Measurements from ENCODE around the gene NCOR1.

Gene NCOR1

DNA sequence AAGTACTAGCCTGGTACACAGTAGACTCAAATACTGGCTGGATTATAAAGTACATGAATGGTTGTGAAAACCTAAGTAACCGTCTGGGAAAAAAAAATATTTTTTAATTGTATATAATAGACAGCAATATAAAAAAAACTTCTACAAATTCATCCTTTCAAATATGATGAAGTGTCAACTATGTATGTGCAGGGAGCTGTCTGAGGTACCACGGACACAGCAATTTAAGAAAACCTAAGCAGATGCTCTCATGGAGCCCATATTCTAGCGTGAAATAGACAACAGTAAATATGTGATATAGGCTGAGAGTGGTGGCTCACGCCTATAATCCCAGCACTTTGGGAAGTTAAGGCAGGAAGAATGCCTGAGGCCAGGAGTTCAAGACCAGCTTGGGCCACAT is 111.1 kb downstream of the NCOR1 start:
- TF ChIP-seq RAD21 (IDR thresholded peaks at IDR 0.05; ENCODE audit: low read depth) (no peak), TAF1 (IDR thresholded peaks at IDR 0.05; ENCODE audit: low read depth) (no peak)
- TF ChIP-seq, protein P1, sequence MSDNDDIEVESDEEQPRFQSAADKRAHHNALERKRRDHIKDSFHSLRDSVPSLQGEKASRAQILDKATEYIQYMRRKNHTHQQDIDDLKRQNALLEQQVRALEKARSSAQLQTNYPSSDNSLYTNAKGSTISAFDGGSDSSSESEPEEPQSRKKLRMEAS (IDR thresholded peaks at IDR 0.05), result no peak
- TF ChIP-seq, protein P2, sequence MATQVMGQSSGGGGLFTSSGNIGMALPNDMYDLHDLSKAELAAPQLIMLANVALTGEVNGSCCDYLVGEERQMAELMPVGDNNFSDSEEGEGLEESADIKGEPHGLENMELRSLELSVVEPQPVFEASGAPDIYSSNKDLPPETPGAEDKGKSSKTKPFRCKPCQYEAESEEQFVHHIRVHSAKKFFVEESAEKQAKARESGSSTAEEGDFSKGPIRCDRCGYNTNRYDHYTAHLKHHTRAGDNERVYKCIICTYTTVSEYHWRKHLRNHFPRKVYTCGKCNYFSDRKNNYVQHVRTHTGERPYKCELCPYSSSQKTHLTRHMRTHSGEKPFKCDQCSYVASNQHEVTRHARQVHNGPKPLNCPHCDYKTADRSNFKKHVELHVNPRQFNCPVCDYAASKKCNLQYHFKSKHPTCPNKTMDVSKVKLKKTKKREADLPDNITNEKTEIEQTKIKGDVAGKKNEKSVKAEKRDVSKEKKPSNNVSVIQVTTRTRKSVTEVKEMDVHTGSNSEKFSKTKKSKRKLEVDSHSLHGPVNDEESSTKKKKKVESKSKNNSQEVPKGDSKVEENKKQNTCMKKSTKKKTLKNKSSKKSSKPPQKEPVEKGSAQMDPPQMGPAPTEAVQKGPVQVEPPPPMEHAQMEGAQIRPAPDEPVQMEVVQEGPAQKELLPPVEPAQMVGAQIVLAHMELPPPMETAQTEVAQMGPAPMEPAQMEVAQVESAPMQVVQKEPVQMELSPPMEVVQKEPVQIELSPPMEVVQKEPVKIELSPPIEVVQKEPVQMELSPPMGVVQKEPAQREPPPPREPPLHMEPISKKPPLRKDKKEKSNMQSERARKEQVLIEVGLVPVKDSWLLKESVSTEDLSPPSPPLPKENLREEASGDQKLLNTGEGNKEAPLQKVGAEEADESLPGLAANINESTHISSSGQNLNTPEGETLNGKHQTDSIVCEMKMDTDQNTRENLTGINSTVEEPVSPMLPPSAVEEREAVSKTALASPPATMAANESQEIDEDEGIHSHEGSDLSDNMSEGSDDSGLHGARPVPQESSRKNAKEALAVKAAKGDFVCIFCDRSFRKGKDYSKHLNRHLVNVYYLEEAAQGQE (IDR thresholded peaks at IDR 0.05; ENCODE audit: low read depth), result peak; percentile 26; the same call in 1 of the 2 replicates

DNA sequence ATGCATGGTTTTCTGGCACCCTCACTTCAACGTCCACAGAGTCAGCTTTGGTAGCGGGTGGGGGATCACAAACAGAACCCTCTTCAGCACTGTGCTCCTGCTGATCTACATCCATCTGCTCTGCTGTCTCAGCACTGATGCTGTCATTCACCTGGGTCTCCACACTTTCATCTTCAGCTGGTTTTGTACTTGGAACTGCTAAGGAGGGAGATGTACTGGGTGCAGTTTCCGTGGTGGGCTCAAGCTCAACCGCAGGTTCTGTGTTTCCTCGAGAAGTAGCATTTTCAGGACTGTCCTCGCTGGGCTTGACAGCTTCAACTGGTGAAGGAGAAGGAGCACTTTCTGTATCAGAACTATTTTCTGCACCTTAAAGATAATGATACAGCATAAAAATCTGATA is 113.9 kb downstream of the NCOR1 start:
- TF ChIP-seq, protein P1 (IDR thresholded peaks at IDR 0.05), result no peak
- TF ChIP-seq TCF12 (IDR thresholded peaks at IDR 0.05; ENCODE audit: low read depth) (no peak), CREB1 (IDR thresholded peaks at IDR 0.05; ENCODE audit: low read depth) (no peak), EGR1 (IDR thresholded peaks at IDR 0.05) (no peak), NFIC (IDR thresholded peaks at IDR 0.05) (no peak), ZBTB7A (IDR thresholded peaks at IDR 0.05; ENCODE audit: low read depth) (no peak), TEAD4 (IDR thresholded peaks at IDR 0.05) (no peak), TAF1 (IDR thresholded peaks at IDR 0.05; ENCODE audit: low read depth) (no peak), CEBPB (IDR thresholded peaks at IDR 0.05) (no peak), YY1 (IDR thresholded peaks at IDR 0.05; ENCODE audit: low read depth) (no peak)
- TF ChIP-seq, protein P3, sequence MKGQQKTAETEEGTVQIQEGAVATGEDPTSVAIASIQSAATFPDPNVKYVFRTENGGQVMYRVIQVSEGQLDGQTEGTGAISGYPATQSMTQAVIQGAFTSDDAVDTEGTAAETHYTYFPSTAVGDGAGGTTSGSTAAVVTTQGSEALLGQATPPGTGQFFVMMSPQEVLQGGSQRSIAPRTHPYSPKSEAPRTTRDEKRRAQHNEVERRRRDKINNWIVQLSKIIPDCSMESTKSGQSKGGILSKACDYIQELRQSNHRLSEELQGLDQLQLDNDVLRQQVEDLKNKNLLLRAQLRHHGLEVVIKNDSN (IDR thresholded peaks at IDR 0.05), result no peak
- TF ChIP-seq, protein P2 (IDR thresholded peaks at IDR 0.05; ENCODE audit: low read depth), result no peak

DNA sequence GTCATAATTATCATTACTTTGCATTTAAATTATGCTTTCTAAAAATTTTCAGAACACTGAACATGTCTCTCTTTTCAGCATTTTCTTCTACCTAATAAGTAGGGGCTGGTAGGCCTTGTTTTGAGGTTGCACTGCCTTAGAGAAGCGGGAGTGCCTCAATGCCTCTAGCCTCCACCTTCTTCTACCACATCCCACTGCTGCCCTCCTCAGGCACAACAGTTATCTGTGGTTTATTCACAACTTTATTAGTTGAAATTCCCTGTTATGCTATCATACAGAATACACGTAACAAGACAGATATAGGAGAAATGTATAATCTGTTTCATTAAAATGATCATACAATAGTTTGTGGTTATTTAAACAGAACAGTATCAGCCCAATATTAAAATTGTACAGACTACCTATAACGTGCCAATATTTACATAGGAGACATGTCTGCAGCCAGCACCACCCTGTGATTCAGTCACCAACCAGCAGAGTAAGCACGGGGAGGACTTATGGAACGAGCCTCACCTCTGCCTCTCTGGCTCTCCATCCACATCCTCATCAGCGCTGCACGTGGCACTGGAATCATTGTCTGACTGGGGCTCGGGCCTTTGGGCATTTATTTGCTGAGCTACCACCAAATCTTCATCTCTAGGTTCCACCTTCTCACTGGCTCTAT is 114.5 kb downstream of the NCOR1 start:
- TF ChIP-seq CEBPB (IDR thresholded peaks at IDR 0.05) (no peak), RAD21 (IDR thresholded peaks at IDR 0.05; ENCODE audit: low read depth) (peak; percentile 31; the same call in 1 of the 2 replicates)

DNA sequence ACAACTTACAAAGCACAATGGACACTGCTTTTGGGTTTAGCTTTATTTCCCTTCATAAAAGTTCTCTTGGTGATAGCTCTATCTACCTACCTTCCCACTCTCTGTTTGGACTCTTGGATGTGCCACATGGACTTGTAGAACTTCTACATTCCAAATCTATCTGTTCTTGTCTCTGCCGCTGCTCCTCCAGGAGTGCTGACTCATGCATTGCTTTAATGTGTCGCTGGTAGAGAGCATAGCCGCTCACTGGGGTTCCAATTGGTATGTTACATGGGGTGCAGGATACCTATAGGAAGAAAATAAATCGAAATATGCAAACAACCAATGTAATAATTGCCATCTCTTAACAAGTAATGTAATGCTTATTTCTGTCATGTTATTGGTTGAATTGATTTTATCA is 123.6 kb downstream of the NCOR1 start:
- TF ChIP-seq TAF1 (IDR thresholded peaks at IDR 0.05; ENCODE audit: low read depth) (no peak), EP300 (IDR thresholded peaks at IDR 0.05; ENCODE audit: borderline replicate concordance) (no peak), NFIC (IDR thresholded peaks at IDR 0.05) (no peak), EGR1 (IDR thresholded peaks at IDR 0.05) (no peak), CREB1 (IDR thresholded peaks at IDR 0.05; ENCODE audit: low read depth) (no peak), FOXM1 (IDR thresholded peaks at IDR 0.05; ENCODE audit: borderline replicate concordance, low read depth) (no peak), CEBPB (IDR thresholded peaks at IDR 0.05) (no peak), RAD21 (IDR thresholded peaks at IDR 0.05; ENCODE audit: low read depth) (no peak)
- TF ChIP-seq, protein P2 (IDR thresholded peaks at IDR 0.05; ENCODE audit: low read depth), result no peak
- TF ChIP-seq, protein P3 (IDR thresholded peaks at IDR 0.05), result no peak
- TF ChIP-seq, protein P1 (IDR thresholded peaks at IDR 0.05), result no peak

DNA sequence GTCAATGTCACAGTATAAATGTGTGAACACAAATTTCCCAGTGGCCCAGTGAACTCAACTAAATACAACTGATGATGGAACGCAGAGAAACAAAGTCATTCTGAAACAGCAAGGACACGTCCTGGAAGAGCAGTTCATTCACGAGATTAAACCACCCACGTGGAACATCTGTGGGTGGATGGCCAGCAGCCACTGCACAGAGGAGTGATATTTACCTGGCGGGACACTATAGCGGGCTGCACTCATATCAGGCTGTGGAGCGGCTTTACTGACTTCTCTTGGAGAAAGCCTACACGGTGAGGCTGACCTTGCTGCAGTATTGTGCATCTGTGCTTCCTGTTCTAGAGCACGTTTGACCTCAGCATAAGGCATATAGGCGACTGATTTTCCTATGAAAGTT is 128.4 kb downstream of the NCOR1 start:
- TF ChIP-seq, protein P3 (IDR thresholded peaks at IDR 0.05), result no peak
- no peak for TF ChIP-seq EP300 (IDR thresholded peaks at IDR 0.05; ENCODE audit: borderline replicate concordance)
- TF ChIP-seq CEBPB (IDR thresholded peaks at IDR 0.05), result no peak
- TF ChIP-seq TAF1 (IDR thresholded peaks at IDR 0.05; ENCODE audit: low read depth), result no peak
- no peak for TF ChIP-seq RAD21 (IDR thresholded peaks at IDR 0.05; ENCODE audit: low read depth)
- TF ChIP-seq YY1 (IDR thresholded peaks at IDR 0.05; ENCODE audit: low read depth), result no peak
- no peak for TF ChIP-seq CREB1 (IDR thresholded peaks at IDR 0.05; ENCODE audit: low read depth)
- no peak for TF ChIP-seq TEAD4 (IDR thresholded peaks at IDR 0.05)
- TF ChIP-seq ZBTB7A (IDR thresholded peaks at IDR 0.05; ENCODE audit: low read depth), result no peak
- TF ChIP-seq, protein P2 (IDR thresholded peaks at IDR 0.05; ENCODE audit: low read depth), result no peak
- no peak for TF ChIP-seq FOXM1 (IDR thresholded peaks at IDR 0.05; ENCODE audit: borderline replicate concordance, low read depth)
- no peak for TF ChIP-seq NFIC (IDR thresholded peaks at IDR 0.05)
- TF ChIP-seq, protein P1 (IDR thresholded peaks at IDR 0.05), result no peak
- no peak for TF ChIP-seq TCF12 (IDR thresholded peaks at IDR 0.05; ENCODE audit: low read depth)

Data from Ishikawa (cell line).